Muscle layer of duodenum (tissue), 2 donors: ENCODE data around the gene ITGB8.
"Not testable (repeated sequence)": the region's sequence is repeated elsewhere in the genome, so short reads cannot be mapped to it uniquely, and the experiment has no call there.

ENCODE experiments used
- H3K27ac ChIP-seq: one replicate; pipeline ENCODE4 v1.7.0; 2013; ENCODE audit warnings: mild to moderate bottlenecking, low read length
- H3K27me3 ChIP-seq: one replicate; pipeline ENCODE4 v1.7.0; 2013; ENCODE audit warnings: low read depth, mild to moderate bottlenecking, control low read depth, low read length
- H3K36me3 ChIP-seq, 2 donors: one replicate each; pipeline ENCODE4 v1.7.0; 2013; ENCODE audit warnings: low read length in 2 of 2, control low read depth in 1 of 2, mild to moderate bottlenecking in 1 of 2; ENCODE audit not compliant: insufficient read depth in 2 of 2, control insufficient read depth in 1 of 2
- H3K4me1 ChIP-seq, 2 donors: one replicate each; pipeline ENCODE4 v1.7.0; 2013; ENCODE audit warnings: low read length in 2 of 2, mild to moderate bottlenecking in 2 of 2, control low read depth in 1 of 2, moderate library complexity in 1 of 2; ENCODE audit not compliant: insufficient read depth in 2 of 2, control insufficient read depth in 1 of 2
- H3K4me3 ChIP-seq, 2 donors: one replicate each; pipeline ENCODE4 v1.7.0; 2013; ENCODE audit warnings: low read length in 2 of 2, low read depth in 1 of 2, mild to moderate bottlenecking in 1 of 2
- H3K9me3 ChIP-seq, 2 donors: one replicate each; pipeline ENCODE4 v1.7.0; 2013; ENCODE audit warnings: low read length in 2 of 2, control low read depth in 1 of 2, mild to moderate bottlenecking in 1 of 2; ENCODE audit not compliant: control insufficient read depth in 1 of 2
- donor health status: healthy.

Gene ITGB8

DNA sequence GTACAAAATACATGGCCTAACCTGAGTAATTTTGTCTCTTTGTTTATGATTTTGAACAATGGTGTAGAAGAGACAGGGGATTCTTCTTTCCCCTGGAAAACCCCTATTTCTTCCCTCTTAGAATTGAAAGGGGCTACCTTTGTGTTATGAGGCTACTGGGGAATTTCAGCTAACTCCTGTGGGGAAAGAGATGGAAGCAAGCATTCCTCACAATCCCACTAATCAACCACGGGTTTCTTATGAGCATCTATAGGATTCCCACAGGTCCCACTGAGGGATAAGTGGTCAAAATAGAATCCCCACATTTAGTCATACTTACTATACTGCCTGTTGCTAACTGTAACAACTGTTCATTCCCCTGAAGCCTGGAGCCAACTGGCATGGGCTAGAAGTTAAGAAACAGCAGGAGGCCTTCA is 32.2 kb upstream of the ITGB8 start:
- H3K27me3 ChIP-seq, result no peaks in the 10 kb centered on the region
- no peaks in the 10 kb centered on the region for H3K36me3 ChIP-seq
- H3K9me3 ChIP-seq, result no peaks in the 10 kb centered on the region
- no peak overlapping the region for H3K4me3 ChIP-seq
- H3K27ac ChIP-seq, result no peak overlapping the region
- peaks cover 0 to 3% of the 10 kb centered on the region in 2 donors for H3K4me1 ChIP-seq

DNA sequence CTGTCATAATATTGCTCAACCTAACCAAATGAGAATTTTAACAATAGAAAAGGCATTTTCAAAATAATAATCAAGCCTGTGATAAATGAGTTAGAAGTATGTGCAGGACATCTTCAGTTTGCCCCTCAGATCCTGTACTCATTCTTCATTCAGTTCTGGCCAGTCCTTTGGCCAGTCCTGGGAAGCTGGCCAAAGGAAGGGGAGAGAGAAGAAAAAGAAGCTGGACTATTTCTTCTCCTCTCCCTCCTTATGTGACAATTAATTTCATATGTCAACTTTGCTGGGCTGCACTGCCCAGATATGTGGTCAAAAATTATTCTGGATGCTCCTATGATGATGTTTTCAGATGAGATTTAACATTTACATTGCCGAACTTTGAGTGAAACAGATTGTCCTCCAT is 31.6 kb upstream of the ITGB8 start:
- H3K4me1 ChIP-seq, result peaks cover 0 to 3% of the 10 kb centered on the region in 2 donors
- H3K9me3 ChIP-seq, result no peaks in the 10 kb centered on the region
- H3K27ac ChIP-seq, result no peak overlapping the region
- H3K27me3 ChIP-seq, result no peaks in the 10 kb centered on the region
- no peak overlapping the region for H3K4me3 ChIP-seq
- no peaks in the 10 kb centered on the region for H3K36me3 ChIP-seq

DNA sequence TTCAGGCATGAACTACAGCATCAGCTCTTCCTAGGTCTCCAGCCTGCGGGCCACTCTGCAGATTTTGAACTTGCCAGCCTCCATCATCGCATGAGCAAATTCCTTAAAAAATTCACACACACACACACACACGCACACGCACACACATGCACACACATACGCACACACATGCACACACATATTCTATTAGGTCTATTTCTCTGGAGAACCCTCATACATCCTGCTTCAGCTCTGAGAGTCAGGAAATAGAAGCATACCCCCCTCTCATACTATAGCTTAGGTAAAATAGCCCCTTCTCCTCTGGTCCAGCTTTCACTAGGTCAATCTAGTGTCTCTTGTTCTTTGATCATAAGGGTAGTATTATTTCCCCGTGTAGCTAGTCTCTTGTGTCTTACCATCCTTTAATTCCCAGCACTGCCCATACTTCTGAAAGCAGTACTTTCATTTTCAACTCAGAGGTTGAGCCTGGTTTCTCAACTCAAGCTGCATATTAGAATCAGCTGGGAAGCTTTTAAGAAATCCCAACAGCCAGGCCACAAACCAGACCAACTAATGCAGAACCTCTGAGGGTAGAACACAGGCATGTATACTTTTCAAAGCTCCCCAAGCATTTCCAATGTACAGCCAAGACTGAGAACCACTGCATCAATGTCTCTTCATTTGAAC is 30.9 kb upstream of the ITGB8 start:
- H3K4me3 ChIP-seq, result peak overlapping the region; percentile 10 to 27
- no peaks in the 10 kb centered on the region for H3K36me3 ChIP-seq
- H3K9me3 ChIP-seq, result no peaks in the 10 kb centered on the region
- H3K27me3 ChIP-seq, result no peaks in the 10 kb centered on the region
- no peak overlapping the region for H3K27ac ChIP-seq
- peaks cover 0 to 3% of the 10 kb centered on the region in 2 donors for H3K4me1 ChIP-seq

DNA sequence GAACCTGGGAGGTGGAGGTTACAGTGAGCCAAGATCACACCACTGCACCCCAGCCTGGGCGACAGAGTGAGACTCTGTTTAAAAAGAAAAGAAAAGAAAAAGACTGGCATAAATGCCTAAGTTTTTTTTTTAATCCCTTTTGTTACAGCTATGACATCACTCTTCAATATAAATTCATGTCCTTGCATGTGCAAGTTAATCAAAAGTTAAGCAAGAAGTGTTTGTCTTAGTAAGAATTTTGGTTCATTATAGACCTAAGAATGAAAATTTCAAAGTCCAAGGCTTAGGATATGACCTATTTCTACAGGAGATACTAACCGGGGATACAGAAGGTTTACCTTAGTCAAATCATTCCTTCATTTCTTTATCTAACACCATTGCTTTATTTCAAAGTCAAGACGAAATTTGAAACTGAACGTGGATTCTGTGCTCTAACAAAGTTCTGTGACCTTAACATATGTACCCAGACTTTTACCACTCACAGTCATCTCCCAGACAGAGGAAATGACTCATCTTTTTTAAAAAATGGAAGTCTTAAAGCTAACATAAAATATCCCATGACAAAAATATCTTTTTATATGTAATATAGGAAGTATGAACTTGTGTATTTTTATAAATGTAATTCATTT is 29.3 kb upstream of the ITGB8 start:
- Histone ChIP-seq H3K27ac (no peak overlapping the region), H3K27me3 (no peaks in the 10 kb centered on the region), H3K4me1 (peaks cover 0 to 3% of the 10 kb centered on the region in 2 donors), H3K36me3 (no peaks in the 10 kb centered on the region), H3K4me3 (no peak overlapping the region), H3K9me3 (no peaks in the 10 kb centered on the region)

DNA sequence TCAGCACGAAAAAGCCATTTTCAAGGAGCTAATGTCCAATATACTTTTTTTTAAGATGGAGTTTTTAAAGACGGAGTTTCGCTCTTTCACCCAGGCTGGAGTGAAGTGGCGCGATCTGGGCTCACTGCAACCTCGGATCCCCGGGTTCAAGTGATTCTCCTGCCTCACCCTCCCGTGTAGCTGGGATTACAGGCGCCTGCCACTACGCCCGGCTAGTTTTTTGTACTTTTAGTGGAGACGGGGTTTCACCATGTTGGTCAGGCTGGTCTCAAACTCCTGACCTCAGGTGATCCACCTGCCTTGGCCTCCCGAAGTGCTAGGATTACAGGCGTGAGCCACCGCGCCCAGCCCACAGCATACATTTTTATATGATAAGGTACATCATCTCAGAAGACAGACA is 28.4 kb upstream of the ITGB8 start:
- not testable (repeated sequence) for H3K27ac ChIP-seq, H3K4me1 ChIP-seq

DNA sequence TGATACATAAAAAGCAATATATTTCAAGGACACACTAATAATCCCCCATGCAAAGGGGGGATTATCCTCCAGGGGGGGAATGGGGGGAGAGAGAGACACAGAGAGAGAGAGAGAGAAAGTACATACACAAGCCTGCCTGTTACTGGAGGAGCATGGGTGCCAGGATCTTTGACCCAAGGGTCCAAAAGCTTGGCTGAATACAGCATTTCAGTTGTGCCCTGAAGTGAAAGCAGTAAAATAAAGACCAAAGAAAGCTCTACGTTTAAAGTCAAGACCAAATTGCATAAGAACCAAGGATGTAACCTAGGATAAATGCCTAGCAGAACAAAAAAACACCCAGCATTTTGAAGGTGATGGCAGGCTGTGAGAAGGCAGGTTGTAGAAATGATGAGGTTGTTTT is 27.8 kb upstream of the ITGB8 start:
- Histone ChIP-seq H3K4me3 (no peak overlapping the region), H3K36me3 (no peaks in the 10 kb centered on the region), H3K27ac (no peak overlapping the region), H3K9me3 (no peaks in the 10 kb centered on the region), H3K27me3 (no peaks in the 10 kb centered on the region), H3K4me1 (peaks cover 0 to 3% of the 10 kb centered on the region in 2 donors)

More for the DNA sequence above, 28.4 kb upstream of the ITGB8 start:
- not testable (repeated sequence) for H3K36me3 ChIP-seq, H3K9me3 ChIP-seq, H3K4me3 ChIP-seq, H3K27me3 ChIP-seq

DNA sequence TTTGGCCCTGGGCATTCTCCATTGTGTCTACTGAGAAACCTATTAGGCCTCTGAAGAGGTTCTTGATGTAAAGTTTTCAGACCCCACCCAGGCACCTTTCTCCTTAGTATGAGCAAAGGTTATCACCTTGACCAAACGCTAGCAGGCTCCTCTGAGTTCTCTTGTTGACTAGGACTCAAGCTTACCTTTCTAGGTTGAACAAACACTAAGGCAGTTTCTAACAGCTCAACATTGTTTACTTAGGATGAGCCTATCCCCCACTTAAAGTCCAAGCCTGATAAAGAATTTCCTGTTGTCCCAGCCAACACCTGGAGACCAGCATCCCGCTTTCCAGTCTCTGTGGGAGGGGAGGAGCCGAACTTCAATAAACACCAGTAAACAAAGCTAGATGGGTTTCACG is 26.3 kb upstream of the ITGB8 start:
- no peak overlapping the region for H3K4me3 ChIP-seq
- H3K27ac ChIP-seq, result no peak overlapping the region
- no peaks in the 10 kb centered on the region for H3K36me3 ChIP-seq
- no peaks in the 10 kb centered on the region for H3K27me3 ChIP-seq
- H3K9me3 ChIP-seq, result no peaks in the 10 kb centered on the region
- no peaks in the 10 kb centered on the region for H3K4me1 ChIP-seq

DNA sequence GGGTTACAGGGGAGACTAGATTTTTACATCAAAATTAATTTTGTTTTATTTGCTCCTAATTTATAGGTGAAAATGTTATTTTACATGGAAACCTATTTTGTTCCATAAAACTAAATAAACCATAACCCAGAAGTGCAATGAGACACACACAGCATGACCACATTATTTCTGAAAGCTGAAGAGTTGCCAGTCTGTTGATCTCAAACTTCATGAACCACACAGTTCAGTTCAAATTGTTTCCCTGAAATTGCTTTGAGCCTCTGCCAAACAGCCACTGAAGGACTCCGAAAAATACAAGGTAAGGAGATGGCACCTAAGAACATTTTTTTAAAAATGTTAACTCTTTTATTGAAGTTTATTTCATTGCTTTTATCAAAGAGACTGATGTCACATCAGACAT is 25.0 kb upstream of the ITGB8 start:
- H3K9me3 ChIP-seq, result no peaks in the 10 kb centered on the region
- no peak overlapping the region for H3K27ac ChIP-seq
- H3K4me3 ChIP-seq, result no peak overlapping the region
- no peaks in the 10 kb centered on the region for H3K4me1 ChIP-seq
- H3K27me3 ChIP-seq, result no peaks in the 10 kb centered on the region
- no peaks in the 10 kb centered on the region for H3K36me3 ChIP-seq

DNA sequence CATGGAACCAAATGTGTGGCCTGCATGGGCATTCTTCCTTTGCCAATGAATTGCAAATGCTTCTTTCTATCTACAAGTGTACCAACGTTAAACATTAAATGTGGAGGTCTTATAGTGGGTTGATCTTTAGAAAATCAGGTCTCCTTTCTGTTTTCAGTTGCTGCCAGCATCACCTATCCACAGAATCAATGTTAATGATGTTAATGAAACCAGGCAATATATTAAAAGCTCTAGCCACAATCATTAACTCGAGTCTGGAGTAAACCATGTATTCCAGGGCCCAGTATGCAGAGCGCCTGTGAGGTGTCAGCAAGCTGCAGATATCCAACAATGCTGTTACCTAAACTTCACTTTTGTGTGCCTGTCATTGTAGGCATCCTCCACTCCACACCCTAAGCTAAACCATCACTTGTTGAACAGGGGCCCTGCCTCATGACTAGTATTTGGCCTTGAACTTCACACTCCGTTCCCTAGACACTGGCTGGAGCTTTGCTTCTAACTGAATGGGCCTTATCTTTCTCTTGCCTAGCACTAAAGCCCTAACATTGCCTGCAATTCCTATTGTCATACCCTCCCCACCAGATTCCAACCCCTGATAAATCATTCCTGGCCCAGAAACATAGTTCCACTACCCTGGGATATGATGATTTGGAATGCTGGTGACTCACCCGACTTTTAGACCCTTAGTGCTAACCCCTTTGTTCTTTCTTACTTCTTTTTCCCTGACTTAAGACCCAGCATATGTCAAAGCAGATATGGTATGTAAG is 24.3 kb upstream of the ITGB8 start:
- Histone ChIP-seq H3K27me3 (no peaks in the 10 kb centered on the region), H3K36me3 (no peaks in the 10 kb centered on the region), H3K4me1 (no peaks in the 10 kb centered on the region), H3K27ac (no peak overlapping the region), H3K9me3 (no peaks in the 10 kb centered on the region), H3K4me3 (no peak overlapping the region)

DNA sequence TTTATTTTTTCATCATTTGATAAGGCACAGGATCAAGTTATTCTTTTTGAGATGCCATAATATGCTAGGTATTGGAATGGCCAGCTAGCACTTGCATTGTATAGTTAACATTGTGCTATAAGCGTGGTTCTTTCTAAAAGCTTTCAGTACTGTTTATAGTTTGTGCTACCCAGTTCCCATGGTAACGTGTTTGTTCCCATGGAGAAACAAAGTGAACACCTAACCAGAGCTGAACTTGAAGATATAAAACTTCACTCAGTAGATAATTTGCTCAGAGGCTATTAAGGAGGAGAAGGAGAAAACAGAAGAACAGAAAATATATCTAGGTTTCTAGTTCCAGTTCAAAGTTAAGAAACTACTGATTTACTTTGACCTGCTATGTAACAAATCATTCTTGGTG is 23.6 kb upstream of the ITGB8 start:
- no peak overlapping the region for H3K27ac ChIP-seq
- no peak overlapping the region for H3K4me3 ChIP-seq
- no peaks in the 10 kb centered on the region for H3K9me3 ChIP-seq
- no peaks in the 10 kb centered on the region for H3K36me3 ChIP-seq
- H3K27me3 ChIP-seq, result no peaks in the 10 kb centered on the region
- H3K4me1 ChIP-seq, result no peaks in the 10 kb centered on the region

DNA sequence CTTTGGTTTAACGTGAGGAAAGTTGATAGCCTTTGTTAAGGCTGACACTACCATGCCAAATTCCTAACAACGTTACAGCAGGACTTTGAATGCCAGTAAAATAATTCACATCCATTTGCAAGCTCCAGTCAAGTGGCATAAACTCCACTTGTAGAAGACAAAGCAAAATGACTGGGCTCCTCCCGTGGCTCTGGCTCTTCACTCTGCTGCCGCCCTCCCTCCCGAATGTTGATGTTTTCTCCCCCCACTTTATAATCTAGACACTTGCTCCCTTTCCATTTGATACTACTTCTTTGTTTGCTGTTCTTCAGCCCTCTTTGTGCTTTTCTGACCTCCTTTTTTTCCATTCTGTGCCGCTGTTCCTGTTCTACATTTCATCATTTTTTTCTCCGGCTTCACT is 22.8 kb upstream of the ITGB8 start:
- H3K27me3 ChIP-seq, result no peaks in the 10 kb centered on the region
- no peaks in the 10 kb centered on the region for H3K36me3 ChIP-seq
- H3K9me3 ChIP-seq, result no peaks in the 10 kb centered on the region
- H3K4me1 ChIP-seq, result no peaks in the 10 kb centered on the region
- H3K4me3 ChIP-seq, result no peak overlapping the region
- no peak overlapping the region for H3K27ac ChIP-seq
